Stimulated activated CD4-positive, alpha-beta T cell treated with anti-CD3 and anti-CD28 coated beads, Interleukin-15, amount 100 ng/mL, for 1 hour (primary cell): Measurements from ENCODE around the gene ABCG1.

ENCODE experiments used
- DNase-seq, 2 donors: peaks; one replicate each; pipeline ENCODE4 v3.0.0-alpha.2; 2020; ENCODE audit warnings: low read depth in 1 of 2, low spot score in 1 of 2

Gene ABCG1

GRCh38 chr21:42250422-42251403 lies 31.8 kb downstream of the ABCG1 start:
- DNase-seq: no peak

GRCh38 chr21:42251654-42252324 lies 32.8 kb downstream of the ABCG1 start:
- no peak for DNase-seq

- DNase-seq: no peak
These were observed 33.4 kb downstream of the ABCG1 start for GRCh38 chr21:42252325-42252654.

- no peak for DNase-seq
These were observed 33.9 kb downstream of the ABCG1 start for GRCh38 chr21:42252778-42253340.

- DNase-seq: no peak
These were observed 34.5 kb downstream of the ABCG1 start for GRCh38 chr21:42253466-42253865.

- DNase-seq: no peak
These were observed 35.1 kb downstream of the ABCG1 start for GRCh38 chr21:42254083-42254482.

GRCh38 chr21:42254651-42255601 lies 36.0 kb downstream of the ABCG1 start:
- no peak for DNase-seq

GRCh38 chr21:42255825-42256224 lies 36.9 kb downstream of the ABCG1 start:
- no peak for DNase-seq

GRCh38 chr21:42256316-42256715 lies 37.4 kb downstream of the ABCG1 start:
- no peak for DNase-seq

- no peak for DNase-seq
These were observed 38.3 kb downstream of the ABCG1 start for GRCh38 chr21:42257091-42257765.

- DNase-seq: peak; percentile 68 to 76
These were observed 39.4 kb downstream of the ABCG1 start for GRCh38 chr21:42258150-42258884.

GRCh38 chr21:42258885-42259407 lies 40.0 kb downstream of the ABCG1 start:
- no peak for DNase-seq

- no peak for DNase-seq
These were observed 41.2 kb downstream of the ABCG1 start for GRCh38 chr21:42260121-42260520.

GRCh38 chr21:42261829-42262200 lies 42.9 kb downstream of the ABCG1 start:
- no peak for DNase-seq

GRCh38 chr21:42262831-42263231 lies 43.9 kb downstream of the ABCG1 start:
- no peak for DNase-seq

GRCh38 chr21:42263591-42264131 lies 44.7 kb downstream of the ABCG1 start:
- DNase-seq: no peak

GRCh38 chr21:42264245-42265195 lies 45.6 kb downstream of the ABCG1 start:
- DNase-seq: no peak

GRCh38 chr21:42265231-42265812 lies 46.4 kb downstream of the ABCG1 start:
- DNase-seq: no peak
